22Rv1 (cell line): ENCODE measurements around the gene ZSWIM2.
"Not testable (repeated sequence)": the region's sequence is repeated elsewhere in the genome, so short reads cannot be mapped to it uniquely, and the experiment has no call there.

Experiments used
- H3K27ac ChIP-seq: fragments of 450-650 bp; 2 replicates; pipeline ENCODE4 v1.5.1; 2017
- CTCF ChIP-seq: fragments of 450-650 bp; IDR thresholded peaks from 2 replicates; pipeline ENCODE4 v1.5.1; 2017; ENCODE audit warnings: mild to moderate bottlenecking
- ZFX ChIP-seq: fragments of 450-650 bp; IDR thresholded peaks from 2 replicates; pipeline ENCODE4 v1.6.1; 2017; ENCODE audit warnings: antibody characterized with exemption, borderline replicate concordance

ZSWIM2 gene

GRCh38 chr2:186841940-186842339 lies 7.0 kb downstream of the ZSWIM2 start:
- no peak for TF ChIP-seq CTCF
- no peak for TF ChIP-seq ZFX
- H3K27ac ChIP-seq = no peak overlapping the region

- TF ChIP-seq CTCF (no peak), ZFX (no peak)
- H3K27ac ChIP-seq = no peak overlapping the region
These were observed 13.3 kb downstream of the ZSWIM2 start for GRCh38 chr2:186835628-186836027.

- TF ChIP-seq ZFX = no peak
- no peak for TF ChIP-seq CTCF
- H3K27ac ChIP-seq = no peak overlapping the region
These were observed 21.0 kb downstream of the ZSWIM2 start for GRCh38 chr2:186827862-186828492.

- no peak overlapping the region for H3K27ac ChIP-seq
- TF ChIP-seq ZFX (no peak), CTCF (no peak)
These were observed 21.6 kb downstream of the ZSWIM2 start for GRCh38 chr2:186827411-186827810.

- H3K27ac ChIP-seq = no peak overlapping the region
- TF ChIP-seq CTCF = no peak
- TF ChIP-seq ZFX = no peak
These were observed 26.6 kb downstream of the ZSWIM2 start for GRCh38 chr2:186822323-186822722.

- TF ChIP-seq ZFX = no peak
- no peak for TF ChIP-seq CTCF
- H3K27ac ChIP-seq = no peak overlapping the region
These were observed 28.7 kb downstream of the ZSWIM2 start for GRCh38 chr2:186820303-186820702.

GRCh38 chr2:186811760-186812159 lies 37.2 kb downstream of the ZSWIM2 start:
- H3K27ac ChIP-seq = not testable (repeated sequence)

GRCh38 chr2:186806591-186806990 lies 42.4 kb downstream of the ZSWIM2 start:
- no peak for TF ChIP-seq ZFX
- no peak for TF ChIP-seq CTCF
- no peak overlapping the region for H3K27ac ChIP-seq

- H3K27ac ChIP-seq = not testable (repeated sequence)
These were observed 50.4 kb downstream of the ZSWIM2 start for GRCh38 chr2:186798604-186799003.
